Measurements from ENCODE around the gene ZNF207.
A peak's percentile ranks its signal among the peaks of the same experiment; 100 is the strongest.
"Not testable (repeated sequence)": the region's sequence is repeated elsewhere in the genome, so short reads cannot be mapped to it uniquely, and the experiment has no call there.

ZNF207 gene

GRCh38 chr17:32341141-32341856 lies 8.7 kb upstream of the ZNF207 start:
- peak; percentile 22 for DNase-seq

DNA sequence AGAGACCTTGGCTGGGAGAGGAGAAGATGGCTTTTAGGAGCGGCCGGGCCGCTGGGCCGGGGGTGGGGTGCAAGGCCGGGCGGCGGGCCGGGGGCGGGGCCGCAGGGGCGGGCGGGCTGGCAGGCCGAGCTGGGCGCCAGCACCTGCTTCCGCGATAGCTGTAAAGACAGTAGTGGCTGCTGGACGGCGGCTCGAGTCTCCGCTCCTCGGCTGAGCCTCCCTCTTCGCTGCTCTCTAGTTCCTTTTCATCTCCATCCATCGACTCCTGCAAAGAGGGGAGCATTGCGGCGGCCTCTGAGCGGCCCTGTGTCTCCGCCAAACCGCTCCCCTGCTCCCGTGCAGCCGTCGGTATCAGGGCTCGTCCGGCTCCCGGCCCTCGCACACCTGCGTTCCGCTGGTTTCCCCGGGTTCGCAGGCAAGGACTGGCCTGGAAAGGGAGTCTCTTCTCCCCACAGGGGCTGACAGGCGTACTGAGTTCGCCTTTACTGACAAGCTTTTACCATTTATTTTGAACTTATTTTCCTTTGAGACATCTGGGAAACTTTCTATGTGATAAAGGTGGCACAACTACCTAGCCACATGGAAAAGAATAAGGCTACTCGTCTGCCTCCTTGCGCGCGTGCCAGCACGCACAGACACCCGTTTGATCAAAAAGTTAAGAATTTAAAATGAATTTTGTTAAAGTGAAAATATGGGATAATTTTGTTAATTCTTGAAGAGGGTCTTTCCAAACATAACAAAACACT lies 7.9 kb upstream of the ZNF207 start, which contains the start of gene C17orf75:
Gene C17orf75 (minus strand): TSS at position 317 of the 746 bp plus-strand sequence. CDS start 34 bp downstream, at position 283.
- DNase-seq, result peak; percentile 61

DNA sequence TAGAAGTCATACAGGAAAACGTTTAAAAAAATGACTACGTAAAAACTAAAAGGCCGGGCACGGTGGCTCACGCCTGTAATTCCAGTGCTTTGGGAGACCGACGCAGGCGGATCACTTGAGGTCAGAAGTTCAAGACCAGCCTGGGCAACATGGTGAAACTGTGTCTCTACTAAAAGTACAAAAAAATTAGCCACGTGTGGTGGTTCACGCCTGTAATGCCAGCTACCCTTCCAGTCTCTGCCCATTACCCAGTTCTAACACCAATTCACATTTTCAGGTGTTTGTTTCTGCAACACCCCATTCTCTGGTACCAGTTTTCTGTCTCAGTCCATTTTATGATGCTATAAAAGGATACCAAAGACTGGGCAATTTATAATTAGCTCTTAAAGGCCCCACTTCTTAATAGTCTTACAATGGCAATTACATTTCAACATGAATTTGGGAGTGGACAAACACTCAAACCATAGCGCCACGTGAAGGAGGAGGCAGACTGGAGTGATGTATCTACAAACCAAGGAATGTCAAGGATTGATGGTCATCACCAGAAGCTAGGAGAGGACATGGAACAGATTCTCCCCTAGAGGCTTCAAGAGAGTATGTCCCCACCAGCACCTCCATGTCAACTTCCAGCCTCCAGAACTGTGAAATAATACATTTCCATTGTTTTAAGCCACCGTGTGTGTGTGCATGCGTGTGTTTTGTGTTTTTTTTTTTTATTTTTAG lies 7.2 kb upstream of the ZNF207 start:
- no peak for DNase-seq

DNA sequence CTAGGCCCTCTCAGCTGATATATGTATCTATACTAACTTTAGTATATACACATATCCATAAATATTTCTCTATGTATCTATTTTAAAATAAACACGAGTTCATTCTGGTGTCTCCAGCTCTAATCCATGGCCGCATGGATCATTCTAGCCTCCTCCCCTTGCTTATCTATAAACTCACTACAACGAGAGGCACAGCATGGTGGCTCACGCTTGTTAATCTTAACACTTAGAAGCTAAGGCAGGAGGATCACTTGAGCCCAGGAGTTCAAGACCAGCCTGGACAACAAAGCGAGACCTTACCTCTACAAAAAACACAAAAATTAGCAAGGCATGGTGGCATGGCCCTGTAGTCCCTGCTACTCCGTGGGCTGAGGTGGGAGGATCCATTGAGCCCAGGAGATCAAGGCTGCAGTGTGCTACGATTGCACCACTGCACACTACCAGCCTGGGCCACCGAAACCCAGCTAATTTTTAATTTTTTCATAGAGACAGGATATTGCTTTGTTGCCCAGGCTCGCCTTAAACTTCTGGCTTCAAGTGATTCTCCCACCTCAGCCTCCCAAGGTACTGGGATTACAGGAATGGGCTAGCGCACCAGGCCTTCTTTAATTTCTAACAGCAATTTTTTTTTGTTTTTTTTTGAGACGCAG lies 3.9 kb upstream of the ZNF207 start:
- no peak for DNase-seq

GRCh38 chr17:32348483-32348800 lies 1.5 kb upstream of the ZNF207 start:
- no peak for DNase-seq

GRCh38 chr17:32349503-32349853 lies 479 bp upstream of the ZNF207 start:
- DNase-seq, result peak; percentile 20

GRCh38 chr17:32350666-32351418 lies 885 bp downstream of the ZNF207 start:
- DNase-seq, result peak; percentile 86

- not testable (repeated sequence) for DNase-seq
Measured at GRCh38 chr17:32352734-32353133, 2.8 kb downstream of the ZNF207 start.

GRCh38 chr17:32355649-32356377 lies 5.9 kb downstream of the ZNF207 start:
- DNase-seq, result no peak

GRCh38 chr17:32356378-32356743 lies 6.4 kb downstream of the ZNF207 start:
- no peak for DNase-seq

- no peak for DNase-seq
Measured at GRCh38 chr17:32356750-32357149, 6.8 kb downstream of the ZNF207 start.

- no peak for DNase-seq
Measured at GRCh38 chr17:32357615-32358014, 7.7 kb downstream of the ZNF207 start.

DNA sequence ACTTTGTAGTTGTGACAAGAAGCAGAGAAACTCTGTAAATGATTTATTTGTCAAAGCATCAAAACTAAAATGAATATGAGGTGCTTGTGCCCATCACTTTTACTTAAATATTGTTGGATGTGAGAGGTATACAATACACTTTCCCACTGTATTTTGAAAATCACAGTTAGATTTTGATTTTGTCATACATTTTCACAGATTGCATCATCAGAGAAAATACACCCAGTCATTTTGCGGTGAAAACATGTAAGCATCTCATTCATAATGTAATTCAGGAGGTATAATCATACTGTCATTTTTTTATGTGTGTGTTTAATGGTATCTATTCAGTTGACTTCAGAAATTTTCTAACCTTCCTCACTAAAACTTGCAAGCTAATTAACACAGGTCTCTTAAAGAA lies 11.3 kb downstream of the ZNF207 start:
- no peak for DNase-seq

GRCh38 chr17:32370426-32370825 lies 20.5 kb downstream of the ZNF207 start:
- no peak for DNase-seq

GRCh38 chr17:32382526-32383223 lies 32.7 kb downstream of the ZNF207 start:
- DNase-seq, result no peak

- DNase-seq, result no peak
Measured at GRCh38 chr17:32383926-32384434, 34.0 kb downstream of the ZNF207 start.

DNA sequence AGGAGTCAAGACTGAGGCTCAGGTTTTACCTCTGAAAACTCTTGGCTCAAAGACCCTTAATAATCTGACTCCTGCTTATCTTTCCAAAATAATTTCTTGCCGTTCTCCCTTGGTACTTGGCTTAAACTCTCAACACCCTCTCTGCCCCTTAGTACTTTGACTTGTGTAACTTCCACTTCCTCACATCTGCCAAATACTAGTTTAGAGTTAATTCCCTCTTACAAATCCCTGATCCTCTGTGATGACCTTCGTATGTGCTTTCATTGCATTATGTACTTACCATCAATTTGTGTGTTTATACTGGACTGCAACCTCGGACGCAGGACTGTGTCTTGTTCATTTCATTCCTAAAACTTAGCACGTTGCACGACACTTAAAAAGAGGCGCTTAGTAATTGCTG lies 35.2 kb downstream of the ZNF207 start:
- no peak for DNase-seq

DNA sequence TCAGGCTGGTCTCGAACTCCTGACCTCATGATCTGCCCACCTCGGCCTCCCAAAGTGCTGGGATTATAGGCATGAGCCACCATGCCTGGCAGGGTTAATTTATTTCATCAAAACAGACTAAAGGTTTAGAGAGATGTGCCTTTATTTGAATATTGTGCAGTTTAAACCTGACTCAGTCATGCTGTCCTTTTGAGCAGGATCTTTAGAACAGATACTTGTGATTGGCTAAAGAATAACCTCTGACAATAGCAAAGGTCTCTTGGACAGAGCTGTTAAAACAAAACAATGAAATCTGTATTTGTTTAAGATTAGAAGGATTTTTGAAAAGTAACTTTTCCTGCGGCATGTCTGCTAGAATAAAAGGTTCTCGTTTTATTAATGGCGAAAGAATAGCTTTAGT lies 36.0 kb downstream of the ZNF207 start:
- no peak for DNase-seq

DNA sequence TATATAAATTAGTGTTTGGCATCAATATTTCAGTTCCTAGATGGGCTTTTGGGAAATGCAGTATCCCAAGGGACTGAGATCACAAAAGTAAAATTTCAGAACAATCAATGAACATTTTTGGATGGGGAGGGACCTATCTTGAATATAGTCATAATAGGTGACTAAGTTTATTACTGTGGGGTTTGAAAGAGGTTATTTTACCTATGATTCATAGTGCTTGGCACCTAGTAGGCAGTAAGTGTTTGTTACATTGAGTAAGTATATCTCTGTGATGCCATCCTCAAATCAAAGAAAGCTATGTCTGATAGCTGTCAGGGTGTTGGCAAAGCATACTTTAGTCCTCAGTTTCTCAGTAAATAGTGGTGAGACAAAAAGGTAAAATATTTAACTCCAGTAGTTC lies 36.9 kb downstream of the ZNF207 start:
- DNase-seq, result no peak

DNA sequence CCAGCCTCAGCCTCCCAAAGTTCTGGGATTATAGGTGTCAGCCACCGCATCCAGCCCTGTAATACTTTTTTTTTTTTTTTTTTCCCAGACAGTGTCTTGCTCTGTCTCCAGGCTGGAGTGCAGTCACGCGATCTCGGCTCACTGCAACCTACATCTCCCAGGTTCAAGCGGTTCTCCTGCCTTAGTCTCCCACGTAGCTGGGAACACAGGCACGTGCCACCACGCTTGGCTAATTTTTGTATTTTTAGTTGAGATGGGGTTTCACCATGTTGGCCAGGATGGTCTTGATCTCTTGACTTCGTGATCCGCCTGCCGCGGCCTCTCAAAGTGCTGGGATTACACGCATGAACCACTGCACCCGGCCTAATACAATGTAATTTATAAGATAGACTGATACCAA lies 38.2 kb downstream of the ZNF207 start:
- not testable (repeated sequence) for DNase-seq

Data from suppressor macrophage treated with lipopolysaccharide for 4 hours (primary cell).